Colonic mucosa (tissue), 4 donors: Measurements from ENCODE around the gene ARAP2. TPM values are rescaled to one million over a fixed set of nuclear protein-coding genes. Genes with fewer than 3 reads are reported as not detected.
"Not testable (repeated sequence)": the region's sequence is repeated elsewhere in the genome, so short reads cannot be mapped to it uniquely, and the experiment has no call there.

Experiments used
- DNase-seq: peaks from one replicate; pipeline ENCODE4 v3.0.0-alpha.2; 2020
- H3K27ac ChIP-seq: fragments of 200-600 bp; one replicate; pipeline ENCODE4 v1.8.0; 2021
- H3K27me3 ChIP-seq: fragments of 200-600 bp; one replicate; pipeline ENCODE4 v1.8.0; 2021
- H3K36me3 ChIP-seq: fragments of 200-600 bp; one replicate; pipeline ENCODE4 v1.8.0; 2021
- H3K4me1 ChIP-seq: fragments of 200-600 bp; one replicate; pipeline ENCODE4 v1.8.0; 2021; ENCODE audit warnings: mild to moderate bottlenecking
- H3K4me3 ChIP-seq: fragments of 200-600 bp; one replicate; pipeline ENCODE4 v1.8.0; 2021
- H3K9ac ChIP-seq, 2 donors: one replicate each; pipeline ENCODE4 v1.7.0; 2013; ENCODE audit warnings: control low read depth in 2 of 2, low read depth in 2 of 2, low read length in 2 of 2
- H3K9me3 ChIP-seq: fragments of 200-600 bp; one replicate; pipeline ENCODE4 v1.8.0; 2021
- intact Hi-C: fragments of 100-400 bp; cut with DNase I; formaldehyde crosslinking; loops from one replicate; pipeline ENCODE4 v1.14.1; 2022
- total RNA-seq, 2 donors: library from RNA; stranded (reverse); fragmentation: NEBNext Ultra II Directional in 1 of 2; extraction: Animal tissue kit (Norgen Biotek cat#: 25700) in 1 of 2; gene quantifications; one replicate each; pipeline ENCODE4 v1.2.1, GENCODE V29; 2021
- TF ChIP-seq, protein P1 (sequence below): fragments of 200-600 bp; IDR thresholded peaks from one replicate; pipeline ENCODE4 v1.8.0; 2022; ENCODE audit warnings: antibody characterized with exemption, mild to moderate bottlenecking
- donor health status: healthy.
- donor health status: DM: no; HTN: no; CAD: no.
- donor health status: DM: no; HTN: no; CAD: no.

Gene ARAP2
- total RNA-seq, 2 donors from 2014 or later = 10.7 to 19.3 TPM

DNA sequence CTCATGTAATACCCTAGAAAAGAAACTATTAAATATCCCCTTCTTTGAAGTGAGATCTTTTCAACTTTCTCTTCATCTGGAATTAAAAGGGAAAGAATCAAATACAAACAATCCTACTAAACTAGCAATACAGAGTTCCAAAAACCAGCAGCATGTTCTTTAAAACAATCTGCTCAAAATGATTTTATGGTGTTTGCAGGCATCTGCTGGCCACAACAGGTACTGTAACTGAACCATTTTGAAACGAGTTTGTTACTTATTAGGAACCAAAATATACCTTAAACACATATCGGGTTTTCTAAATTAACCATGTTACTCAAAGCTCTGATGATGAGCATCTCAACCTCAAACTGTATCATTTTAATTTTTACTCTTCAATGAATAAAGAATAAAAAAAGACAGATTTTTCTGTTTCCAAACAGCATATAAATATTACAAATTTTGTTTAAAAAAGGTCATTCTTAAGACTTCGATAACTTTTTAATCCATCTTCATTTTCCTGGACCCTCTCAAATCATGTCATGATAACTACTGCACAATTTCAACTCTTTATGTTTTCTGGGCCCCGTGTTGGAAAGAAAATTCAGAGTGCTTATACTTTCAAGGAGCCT lies 56.5 kb downstream of the ARAP2 start:
- no peaks in the 10 kb centered on the region for H3K4me1 ChIP-seq
- H3K9ac ChIP-seq = no peak overlapping the region
- no peaks in the 10 kb centered on the region for H3K36me3 ChIP-seq
- H3K27ac ChIP-seq = no peak overlapping the region
- no peak for DNase-seq
- H3K9me3 ChIP-seq = no peaks in the 10 kb centered on the region
- TF ChIP-seq, protein P1, sequence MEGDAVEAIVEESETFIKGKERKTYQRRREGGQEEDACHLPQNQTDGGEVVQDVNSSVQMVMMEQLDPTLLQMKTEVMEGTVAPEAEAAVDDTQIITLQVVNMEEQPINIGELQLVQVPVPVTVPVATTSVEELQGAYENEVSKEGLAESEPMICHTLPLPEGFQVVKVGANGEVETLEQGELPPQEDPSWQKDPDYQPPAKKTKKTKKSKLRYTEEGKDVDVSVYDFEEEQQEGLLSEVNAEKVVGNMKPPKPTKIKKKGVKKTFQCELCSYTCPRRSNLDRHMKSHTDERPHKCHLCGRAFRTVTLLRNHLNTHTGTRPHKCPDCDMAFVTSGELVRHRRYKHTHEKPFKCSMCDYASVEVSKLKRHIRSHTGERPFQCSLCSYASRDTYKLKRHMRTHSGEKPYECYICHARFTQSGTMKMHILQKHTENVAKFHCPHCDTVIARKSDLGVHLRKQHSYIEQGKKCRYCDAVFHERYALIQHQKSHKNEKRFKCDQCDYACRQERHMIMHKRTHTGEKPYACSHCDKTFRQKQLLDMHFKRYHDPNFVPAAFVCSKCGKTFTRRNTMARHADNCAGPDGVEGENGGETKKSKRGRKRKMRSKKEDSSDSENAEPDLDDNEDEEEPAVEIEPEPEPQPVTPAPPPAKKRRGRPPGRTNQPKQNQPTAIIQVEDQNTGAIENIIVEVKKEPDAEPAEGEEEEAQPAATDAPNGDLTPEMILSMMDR = peak; percentile 47
- H3K4me3 ChIP-seq = no peak overlapping the region
- no peaks in the 10 kb centered on the region for H3K27me3 ChIP-seq
- intact Hi-C loops = no loop called here

DNA sequence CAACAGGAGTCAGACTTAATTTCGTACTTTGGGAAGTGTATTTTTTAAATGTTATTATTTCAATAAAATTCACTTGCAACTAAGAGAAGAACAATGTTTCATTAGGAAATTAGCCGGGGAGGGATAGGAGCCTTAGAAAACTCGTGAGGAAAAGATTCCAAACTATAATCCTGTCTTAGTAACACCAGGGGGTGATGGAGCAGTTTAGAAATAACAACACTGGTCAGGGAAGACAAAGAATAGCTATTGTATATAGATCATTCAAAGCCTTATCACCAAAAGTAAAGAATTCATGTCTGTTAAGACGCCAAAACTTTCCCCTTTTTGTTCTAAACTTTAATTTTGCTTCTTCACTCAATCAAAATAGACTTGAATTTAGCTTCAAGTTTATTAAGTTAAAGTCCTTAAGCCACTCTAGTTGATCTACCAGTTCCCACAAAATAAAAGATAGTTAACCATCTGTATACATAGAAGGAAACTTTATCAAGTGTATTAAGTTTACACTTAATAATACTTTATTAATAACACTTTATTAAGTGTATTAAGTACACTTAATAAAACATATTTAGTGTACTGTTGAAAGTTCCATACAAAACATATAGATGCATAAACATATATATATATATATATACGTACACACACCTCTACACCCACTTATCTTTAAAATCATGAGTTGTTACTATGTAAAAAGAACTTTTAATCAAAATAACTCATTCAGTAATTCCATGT lies 60.5 kb downstream of the ARAP2 start:
- intact Hi-C loops = no loop called here
- Histone ChIP-seq H3K27me3 (no peaks in the 10 kb centered on the region), H3K4me3 (no peak overlapping the region), H3K9ac (no peak overlapping the region), H3K4me1 (no peaks in the 10 kb centered on the region), H3K27ac (no peak overlapping the region), H3K36me3 (no peaks in the 10 kb centered on the region), H3K9me3 (no peaks in the 10 kb centered on the region)
- no peak for DNase-seq
- TF ChIP-seq, protein P1 = no peak

DNA sequence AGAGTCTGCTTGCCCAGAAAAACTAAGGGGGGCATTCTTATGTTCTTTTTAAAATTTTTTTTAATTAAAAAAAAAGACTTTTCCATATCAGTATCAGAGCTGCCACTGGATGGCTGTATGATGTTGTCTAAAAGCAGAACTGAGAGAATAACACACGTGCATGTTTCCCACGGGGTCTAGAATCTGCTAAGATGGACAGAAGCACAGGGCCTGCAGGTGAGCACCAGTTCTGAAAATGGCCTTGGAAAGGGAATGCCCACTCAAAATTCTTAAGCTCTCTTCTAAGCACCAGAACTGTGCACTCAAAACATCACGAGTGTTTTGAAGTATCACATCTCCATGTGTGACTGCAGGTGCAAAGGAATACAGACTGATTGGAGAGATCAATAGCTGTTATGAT lies 61.1 kb downstream of the ARAP2 start:
- Histone ChIP-seq H3K4me1 (no peaks in the 10 kb centered on the region), H3K9me3 (no peaks in the 10 kb centered on the region), H3K4me3 (no peak overlapping the region), H3K9ac (no peak overlapping the region), H3K27ac (no peak overlapping the region), H3K36me3 (no peaks in the 10 kb centered on the region), H3K27me3 (no peaks in the 10 kb centered on the region)
- DNase-seq = no peak
- intact Hi-C loops = no loop called here
- TF ChIP-seq, protein P1 = no peak

DNA sequence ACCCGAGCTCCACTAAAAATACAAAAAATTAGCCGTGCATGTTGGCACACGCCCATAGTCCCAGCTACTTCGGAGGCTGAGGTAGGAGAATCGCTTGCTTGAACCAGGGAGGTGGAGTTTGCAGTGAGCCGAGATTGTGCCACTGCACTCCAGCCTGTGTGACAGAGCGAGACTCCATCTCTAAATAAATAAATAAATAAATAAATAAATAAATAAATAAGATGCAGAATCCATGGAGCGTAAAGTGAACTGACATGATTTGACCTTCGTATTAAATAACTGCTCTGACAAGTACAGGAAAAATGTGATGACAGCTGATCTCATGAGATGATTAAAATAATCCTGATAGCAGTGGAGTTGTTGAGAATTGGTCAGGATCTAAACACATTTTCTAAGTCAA lies 62.0 kb downstream of the ARAP2 start:
- H3K27me3 ChIP-seq, H3K4me3 ChIP-seq, H3K27ac ChIP-seq, H3K4me1 ChIP-seq, H3K36me3 ChIP-seq, intact Hi-C loops, H3K9ac ChIP-seq, DNase-seq, H3K9me3 ChIP-seq: not testable (repeated sequence)

DNA sequence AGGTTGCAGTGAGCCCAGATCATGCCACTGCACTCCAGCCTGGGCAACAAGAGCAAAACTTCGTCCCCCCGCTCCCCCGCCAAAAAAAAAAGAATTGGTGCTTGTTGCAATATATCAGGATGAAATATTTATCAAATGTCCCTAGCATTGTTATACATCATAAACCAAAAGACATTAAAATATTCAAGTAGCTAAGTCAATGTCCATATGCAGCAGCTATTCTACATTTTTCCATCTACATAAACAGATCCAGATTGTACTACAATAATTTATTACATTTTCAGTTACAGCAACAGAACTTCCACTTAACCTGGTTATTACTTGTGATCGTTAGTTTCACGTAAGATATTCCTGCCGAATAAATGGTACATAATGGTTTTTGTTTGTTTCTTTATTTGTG lies 64.1 kb downstream of the ARAP2 start:
- TF ChIP-seq, protein P1 = no peak
- H3K36me3 ChIP-seq = no peaks in the 10 kb centered on the region
- H3K27me3 ChIP-seq = no peaks in the 10 kb centered on the region
- DNase-seq = no peak
- H3K27ac ChIP-seq = no peak overlapping the region
- H3K4me1 ChIP-seq = no peaks in the 10 kb centered on the region
- no peak overlapping the region for H3K4me3 ChIP-seq
- no peak overlapping the region for H3K9ac ChIP-seq
- H3K9me3 ChIP-seq = no peaks in the 10 kb centered on the region
- intact Hi-C loops = no loop called here

DNA sequence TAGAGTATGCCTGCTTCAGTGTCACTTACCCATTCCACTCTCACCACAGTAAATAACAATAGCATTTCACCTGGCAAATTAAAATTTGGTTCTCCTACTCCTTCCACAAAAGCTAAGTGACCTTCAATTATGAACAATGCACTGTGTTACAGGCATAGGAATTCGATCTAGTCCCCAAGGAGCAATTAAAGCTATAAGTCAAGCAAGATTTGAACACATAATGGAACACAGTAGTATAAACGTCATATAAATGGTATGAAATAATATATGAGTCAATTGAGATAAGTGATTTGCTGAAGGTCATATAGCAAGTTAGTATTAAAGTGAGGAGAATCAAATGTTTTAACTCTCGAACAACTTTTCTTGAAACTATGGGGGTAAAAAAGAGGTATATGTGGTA lies 65.8 kb downstream of the ARAP2 start:
- Histone ChIP-seq H3K36me3 (no peaks in the 10 kb centered on the region), H3K4me1 (no peaks in the 10 kb centered on the region), H3K9ac (no peak overlapping the region), H3K9me3 (no peaks in the 10 kb centered on the region), H3K27me3 (no peaks in the 10 kb centered on the region), H3K27ac (no peak overlapping the region), H3K4me3 (no peak overlapping the region)
- intact Hi-C loops = no loop called here
- DNase-seq = no peak
- TF ChIP-seq, protein P1 = no peak
